HG03095 (cell line): ENCODE data around the gene SNCB.

Source experiments
- ATAC-seq: cut with Tn5 transposase; IDR thresholded peaks from one replicate; pipeline ENCODE4 v1.9.1; 2021; ENCODE audit warnings: moderate library complexity; ENCODE audit not compliant: unreplicated experiment

SNCB gene

DNA sequence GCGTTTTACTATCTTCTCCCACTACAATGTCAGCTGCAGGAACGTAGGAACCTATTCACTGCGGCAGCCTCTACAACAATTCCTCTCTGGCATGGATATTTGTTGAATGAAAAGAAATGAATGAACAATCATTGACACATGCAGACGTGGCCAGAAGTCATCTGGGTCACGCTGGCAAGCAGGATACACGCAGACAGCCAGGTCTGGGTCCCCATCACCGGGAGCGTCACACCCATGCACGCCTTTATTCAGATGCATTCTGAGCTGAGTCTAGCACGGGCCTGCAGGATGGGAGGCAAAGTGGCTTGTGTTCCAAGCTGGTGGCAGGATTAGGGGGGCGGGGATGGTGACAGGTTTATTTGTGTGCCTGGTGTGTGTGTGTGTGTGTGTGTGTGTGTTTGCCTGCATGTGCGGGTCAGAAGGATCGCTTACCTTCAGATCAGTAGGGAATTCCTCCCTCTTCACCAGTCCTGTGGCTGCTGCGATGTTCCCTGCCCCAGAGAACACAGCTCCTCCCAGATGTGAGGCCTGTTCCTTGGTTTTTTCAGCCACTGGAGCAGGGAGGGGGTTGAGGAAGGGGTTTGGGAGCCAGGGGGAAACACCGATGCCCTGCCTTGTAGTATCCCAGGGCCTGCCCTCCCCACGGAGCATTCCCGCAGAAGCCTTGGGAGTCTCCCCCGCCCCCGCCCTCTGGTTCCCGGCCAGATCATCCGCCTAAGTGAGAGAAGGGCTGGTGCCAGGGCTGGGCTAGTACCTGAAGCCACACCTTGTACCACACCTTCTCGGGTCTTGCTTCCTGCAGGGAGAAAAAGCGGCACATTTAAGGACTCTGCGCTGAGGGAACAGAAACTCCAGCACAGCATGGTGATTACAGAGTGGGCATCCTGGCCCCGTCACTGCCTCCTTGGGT lies 4.1 kb downstream of the SNCB start:
- ATAC-seq, result no peak

DNA sequence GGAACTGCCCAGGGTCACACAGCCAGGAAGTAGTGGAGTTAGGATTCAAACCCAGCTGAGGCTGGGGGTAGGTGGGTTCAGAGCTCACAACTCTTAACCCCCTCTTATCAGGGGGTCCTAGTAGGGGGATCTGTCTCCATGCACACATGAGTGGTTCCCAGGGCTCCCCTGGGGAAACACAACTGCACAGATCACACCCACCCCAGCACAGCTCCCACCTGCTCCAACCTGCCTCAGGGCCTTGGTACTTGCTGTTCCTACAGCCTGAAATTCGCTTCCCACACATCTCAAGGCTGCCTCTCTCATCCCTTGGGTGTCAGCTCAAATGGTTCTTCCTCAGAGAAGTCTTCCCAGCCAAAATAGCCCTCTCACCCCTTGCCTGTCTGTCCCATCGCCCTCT lies 4.8 kb downstream of the SNCB start:
- ATAC-seq, result no peak

DNA sequence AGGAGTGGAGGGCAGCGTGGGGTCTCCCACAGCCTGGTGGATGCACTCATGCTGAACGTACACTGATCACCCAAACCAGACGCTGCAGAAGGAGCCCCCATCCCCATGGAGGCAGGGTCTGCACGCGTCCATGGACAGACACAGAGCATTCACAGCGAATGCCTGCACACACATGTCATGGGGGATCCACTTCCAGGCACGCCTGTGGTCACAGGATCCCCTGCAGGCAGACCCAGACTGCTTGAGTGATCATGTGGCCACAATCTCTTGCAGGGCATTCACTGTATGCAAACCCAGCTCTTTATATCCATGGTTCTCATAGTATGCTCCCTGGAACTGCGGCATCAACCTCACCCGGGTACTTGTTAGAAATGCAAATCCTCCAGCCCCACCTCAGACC lies 5.4 kb downstream of the SNCB start:
- ATAC-seq, result no peak

DNA sequence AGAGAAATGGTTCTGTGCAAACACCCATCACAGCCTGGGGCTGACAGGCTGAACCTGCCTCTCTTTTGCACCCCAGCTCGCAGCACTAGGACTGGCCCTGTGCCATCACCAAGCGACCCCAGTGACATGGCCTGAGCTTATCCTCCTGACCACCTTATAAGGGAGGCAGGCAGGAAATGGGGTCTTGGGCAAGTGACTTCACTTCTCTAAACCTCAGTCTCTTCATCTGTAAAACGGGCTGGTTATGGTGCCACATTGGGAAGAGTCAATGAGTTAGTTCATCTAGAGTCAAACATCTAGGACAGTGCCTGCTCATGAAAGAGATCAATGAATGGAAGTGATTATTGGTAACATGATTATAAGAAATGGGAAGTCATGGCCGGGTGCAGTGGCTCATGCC lies 6.2 kb downstream of the SNCB start:
- ATAC-seq, result no peak

DNA sequence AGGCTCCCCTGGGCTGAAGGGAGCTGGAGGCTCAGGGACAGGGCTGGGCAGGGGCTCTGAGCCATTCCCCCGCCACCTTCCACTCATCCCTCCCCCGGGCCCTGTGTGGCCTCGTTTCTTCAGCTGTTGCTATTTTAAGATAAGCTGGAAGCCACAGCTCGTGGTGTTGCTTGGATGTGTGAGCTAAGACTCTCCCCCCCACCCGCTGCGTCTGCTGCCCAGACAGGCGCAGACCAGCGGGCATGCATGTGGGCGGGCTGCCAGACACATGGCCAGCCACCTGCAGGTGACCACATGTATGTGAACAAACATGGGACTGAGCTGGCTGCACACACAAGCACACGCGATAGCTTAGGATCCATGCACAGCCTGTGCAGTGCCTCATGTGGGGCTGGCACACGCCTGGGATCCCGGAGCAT lies 8.7 kb downstream of the SNCB start:
- ATAC-seq, result no peak

DNA sequence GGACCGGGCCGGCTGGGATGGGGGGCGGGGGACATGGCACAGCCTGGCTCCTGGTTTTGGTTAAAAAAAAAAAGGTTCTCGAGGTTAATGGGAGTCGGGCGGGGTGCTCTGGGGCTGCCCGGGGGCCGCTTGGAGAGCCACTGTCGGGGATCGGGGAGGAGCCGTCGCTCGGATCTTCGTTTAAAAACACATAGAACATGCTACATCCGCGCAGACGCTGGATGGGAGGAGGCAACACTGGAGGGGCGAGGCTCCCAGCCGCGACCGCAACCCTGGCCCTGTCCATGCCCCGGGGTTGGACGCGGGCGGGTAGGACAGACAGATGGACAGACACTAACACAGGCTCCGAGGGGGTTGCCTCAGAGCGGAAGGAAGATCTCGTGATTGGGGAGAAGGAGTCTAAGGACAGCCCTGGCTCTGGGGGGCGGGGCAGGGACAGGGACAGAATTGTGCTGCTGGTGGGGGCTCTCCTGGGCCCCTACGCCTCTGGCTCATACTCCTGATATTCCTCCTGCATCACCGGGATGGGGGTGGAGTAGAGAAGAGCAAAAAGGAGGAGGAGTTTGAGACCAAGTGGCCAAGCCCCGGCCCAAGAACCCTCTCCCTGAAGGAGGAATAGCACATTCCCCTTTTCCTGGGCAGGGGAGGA lies 9.9 kb downstream of the SNCB start:
- ATAC-seq, result no peak

DNA sequence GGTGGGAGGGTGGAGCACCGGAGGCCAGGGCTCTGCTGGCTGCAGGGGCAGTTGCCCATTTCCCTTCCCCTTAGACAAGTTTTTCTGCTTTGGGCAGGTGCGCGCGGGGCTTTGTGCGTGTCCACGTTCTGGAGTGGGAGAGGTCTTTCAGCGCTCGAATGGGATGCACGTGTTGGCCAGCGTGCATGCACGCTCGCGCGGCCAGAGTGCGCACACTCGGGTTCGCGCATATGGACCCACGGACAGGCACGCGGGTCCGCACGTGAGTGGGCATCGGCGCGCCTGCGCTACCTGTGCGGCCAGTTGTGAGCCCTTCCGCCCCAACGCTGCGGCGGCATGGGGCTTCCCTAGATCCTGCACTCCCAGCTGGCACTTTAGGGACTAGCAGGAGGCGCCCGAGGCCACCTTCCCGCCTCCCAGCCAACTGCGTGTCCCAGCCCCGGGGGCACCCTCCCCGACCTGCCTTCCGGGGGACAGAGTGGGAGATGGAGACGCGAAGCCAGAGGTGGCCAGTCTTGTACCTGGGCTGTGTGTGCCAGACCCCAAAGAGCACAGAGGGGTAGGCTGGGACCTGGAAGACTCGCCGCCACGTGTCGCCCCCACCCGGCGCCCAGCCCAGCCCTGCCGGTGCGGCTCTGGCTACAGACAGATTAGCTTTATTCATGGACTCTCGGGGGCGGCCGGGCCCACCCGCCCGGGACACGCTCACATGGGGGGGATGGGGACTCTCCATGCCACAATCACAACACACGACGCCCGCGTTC lies 10.6 kb downstream of the SNCB start:
- no peak for ATAC-seq

DNA sequence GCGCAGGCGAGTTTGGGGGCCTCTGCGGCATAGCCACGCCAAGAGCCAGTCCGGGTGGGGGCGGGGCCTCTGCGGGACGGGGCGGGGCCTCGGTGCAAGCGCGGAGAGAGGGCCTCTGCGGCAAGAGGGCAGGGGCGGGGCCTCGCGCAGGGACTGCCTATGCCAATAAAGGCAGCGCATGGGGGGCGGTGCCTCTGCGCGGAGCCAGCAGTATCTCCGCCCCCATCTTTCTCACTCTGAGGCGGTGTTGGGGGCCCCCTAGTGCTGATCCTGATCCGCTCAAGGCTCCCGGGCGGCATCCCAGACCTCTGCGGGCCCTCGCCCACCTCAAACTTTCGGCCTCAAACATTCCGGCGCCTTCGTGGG lies 11.1 kb downstream of the SNCB start:
- ATAC-seq, result no peak

DNA sequence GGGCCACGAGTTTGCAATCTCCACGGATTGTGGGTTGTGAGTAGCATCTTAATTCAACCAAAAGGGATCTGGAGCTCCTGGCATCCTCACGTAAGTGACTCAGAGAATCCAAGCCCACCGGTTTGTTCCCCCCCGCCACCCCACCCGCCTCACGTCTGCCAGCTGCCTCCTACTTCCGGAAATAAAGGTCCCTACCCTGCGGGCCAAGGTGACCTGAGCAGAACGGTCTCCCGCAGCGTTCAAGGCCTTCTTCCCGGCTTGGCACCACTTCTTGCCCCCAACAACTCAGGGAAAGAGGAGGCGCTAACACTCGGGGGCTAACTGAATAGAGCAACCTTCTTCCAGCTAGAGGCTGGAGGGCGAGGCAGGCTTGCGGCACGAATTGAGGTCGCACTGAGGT lies 11.6 kb downstream of the SNCB start:
- no peak for ATAC-seq

DNA sequence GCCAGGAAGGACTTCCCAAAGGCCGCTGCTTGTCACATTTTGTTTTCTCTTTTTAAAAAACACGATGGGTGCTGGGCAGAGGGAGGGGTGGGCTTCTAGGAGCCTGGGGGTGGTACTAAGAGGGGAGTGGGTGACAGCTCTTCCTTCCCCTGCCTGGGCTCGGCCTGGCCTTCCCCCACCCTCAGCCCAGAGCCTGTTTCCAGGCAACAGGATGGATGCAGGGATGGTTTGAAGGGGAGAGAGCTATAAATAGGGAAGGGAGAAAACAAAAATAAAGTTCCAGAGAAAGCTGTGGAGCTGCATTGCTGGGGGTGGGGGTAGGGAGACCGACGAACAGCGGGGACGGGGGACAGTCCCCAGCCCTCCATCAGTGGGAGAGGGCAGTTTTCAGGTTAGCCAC lies 13.8 kb downstream of the SNCB start:
- ATAC-seq, result no peak

DNA sequence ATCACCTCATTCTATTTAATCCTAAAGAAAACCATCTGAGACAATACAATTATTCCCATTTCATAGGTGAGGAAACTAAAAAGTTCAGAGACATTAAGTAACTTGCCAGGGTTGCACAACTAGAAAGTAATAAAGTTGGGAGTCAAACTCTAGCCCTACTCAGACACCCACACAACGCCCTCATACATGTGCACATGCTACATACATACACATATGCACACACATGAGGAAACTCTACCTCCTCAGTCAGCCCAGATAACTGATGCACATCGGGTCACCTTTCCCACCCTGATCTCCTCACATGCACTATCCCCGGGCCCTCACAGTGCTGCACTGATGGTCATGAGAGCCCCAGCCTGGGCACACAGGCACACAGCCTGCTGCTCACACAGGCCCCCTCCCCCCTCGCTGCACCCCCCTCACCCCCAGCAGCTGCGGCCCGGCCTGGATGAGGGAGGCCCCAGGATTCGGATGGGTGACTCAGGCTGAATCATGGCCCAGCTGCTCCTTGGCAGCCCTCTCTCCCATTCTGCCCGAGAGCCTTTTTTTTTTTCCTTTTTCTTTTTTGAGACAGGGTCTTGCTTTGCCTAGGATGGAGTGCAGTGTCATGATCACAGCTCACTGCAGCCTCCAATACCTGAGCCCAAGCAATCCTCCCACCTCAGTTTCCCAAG lies 15.4 kb downstream of the SNCB start:
- no peak for ATAC-seq

DNA sequence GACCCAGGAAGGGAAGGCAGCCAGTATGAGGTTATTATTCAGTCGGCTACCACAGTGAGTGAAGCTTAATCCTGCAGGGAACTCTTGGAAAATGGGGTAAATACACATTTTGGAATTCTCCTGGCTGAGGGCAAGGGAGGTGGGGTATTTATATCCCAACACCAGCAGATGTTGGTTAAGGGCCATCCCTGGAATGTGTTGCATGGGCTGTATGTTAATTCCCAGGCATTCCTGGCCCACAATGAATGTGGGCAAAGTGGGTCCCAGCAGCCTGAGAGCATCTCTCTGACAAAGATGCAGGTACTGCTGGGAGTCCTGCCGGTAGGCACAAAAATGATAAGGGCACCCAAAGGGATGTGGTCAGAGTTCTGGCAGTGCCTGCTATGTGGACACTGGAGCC lies 17.5 kb downstream of the SNCB start:
- ATAC-seq, result no peak

DNA sequence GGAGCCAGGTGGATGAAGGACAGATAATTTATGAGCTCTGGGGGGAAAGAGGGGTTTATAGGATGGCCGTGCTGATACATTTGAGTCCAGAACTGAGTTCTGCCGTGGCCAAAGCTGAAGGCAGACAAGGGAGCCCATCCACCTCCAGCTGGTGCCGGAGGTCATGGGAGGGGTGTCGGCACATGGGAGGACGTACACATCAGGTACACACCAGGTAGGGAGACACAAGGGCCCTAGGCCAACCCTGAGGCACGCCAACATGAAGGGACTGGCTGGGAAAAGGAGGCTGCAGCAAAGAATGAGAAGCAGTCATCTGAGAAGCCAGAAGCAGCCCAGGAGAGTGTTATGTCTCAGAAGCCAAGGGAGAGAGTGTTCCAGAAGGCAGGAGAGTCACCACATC lies 18.3 kb downstream of the SNCB start:
- ATAC-seq, result no peak

DNA sequence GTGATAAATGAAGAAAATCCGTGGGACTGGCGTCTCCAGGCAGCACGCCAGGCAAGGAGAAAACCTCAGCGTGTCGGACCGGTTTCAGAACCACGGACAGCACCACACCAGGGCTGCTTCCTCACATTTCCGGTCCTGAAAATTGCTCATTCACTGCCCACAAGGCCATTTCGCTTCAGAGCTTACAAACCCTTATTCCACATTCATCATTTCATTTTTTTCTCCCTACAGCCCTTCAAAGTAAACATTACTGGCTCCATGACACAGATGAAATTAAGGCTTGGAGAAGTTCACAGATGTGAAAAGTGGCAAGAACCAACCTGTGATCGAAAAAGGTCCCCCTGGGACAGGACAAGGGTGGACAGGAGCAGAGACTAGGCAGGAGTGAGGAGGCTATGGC lies 18.9 kb downstream of the SNCB start:
- no peak for ATAC-seq

DNA sequence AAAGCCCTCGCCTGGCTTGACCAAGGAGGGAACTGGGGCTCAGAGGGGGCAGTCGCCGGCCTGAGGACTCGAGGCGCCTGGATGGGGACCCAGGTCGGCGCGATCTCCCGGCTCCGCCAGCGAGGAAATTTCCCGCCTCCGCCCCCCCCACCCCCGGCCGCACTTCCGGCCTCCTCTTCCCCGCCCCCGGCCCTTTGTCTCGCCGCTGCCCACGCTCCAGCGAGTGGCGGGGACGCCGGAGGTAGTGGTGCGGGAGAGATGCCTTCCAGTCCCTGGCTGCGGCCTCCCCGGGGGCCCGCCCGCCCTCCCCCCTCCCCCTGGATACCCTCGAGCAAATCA lies 19.9 kb downstream of the SNCB start:
- ATAC-seq, result no peak

DNA sequence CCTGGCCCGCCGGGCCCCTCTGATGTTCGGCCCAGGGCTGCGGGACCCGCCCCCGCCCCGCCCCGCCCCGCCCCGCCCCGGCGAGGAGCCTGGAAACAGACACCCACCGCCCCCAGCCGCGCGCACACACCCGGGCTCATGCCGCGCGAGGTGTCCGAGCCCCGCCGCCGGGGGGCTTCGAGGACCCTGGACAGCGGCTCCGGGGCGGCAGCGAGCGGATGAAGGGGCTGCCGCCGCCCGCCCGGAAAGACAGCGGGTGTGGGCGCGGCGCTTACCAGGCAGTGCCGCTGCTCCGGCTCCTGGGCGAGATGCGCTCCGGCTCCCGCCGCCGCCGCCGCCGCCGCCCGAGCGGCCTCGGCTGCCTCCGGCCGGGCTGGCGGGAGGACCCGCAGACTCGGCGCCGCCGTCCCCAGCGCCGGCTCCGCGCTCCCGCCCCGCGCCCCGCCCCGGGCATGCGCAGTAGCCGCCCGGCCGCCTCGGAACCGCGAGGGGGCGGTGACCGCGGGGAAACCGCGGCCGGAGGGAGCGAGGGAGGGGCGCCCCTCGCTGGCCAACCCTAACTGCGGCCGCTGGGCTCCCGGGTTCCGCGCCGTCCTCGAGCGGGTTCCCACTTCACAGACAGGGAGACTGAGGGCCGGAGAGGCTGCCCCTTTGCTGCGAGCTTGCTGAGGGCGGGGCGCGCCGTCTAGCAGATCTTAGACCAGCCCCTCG lies 20.5 kb downstream of the SNCB start, which contains the start of gene GPRIN1:
Gene GPRIN1 (minus strand): TSS at position 433 of the 711 bp plus-strand sequence. CDS start 10,322 bp downstream, outside the sequence.
- ATAC-seq, result peak; percentile 69

DNA sequence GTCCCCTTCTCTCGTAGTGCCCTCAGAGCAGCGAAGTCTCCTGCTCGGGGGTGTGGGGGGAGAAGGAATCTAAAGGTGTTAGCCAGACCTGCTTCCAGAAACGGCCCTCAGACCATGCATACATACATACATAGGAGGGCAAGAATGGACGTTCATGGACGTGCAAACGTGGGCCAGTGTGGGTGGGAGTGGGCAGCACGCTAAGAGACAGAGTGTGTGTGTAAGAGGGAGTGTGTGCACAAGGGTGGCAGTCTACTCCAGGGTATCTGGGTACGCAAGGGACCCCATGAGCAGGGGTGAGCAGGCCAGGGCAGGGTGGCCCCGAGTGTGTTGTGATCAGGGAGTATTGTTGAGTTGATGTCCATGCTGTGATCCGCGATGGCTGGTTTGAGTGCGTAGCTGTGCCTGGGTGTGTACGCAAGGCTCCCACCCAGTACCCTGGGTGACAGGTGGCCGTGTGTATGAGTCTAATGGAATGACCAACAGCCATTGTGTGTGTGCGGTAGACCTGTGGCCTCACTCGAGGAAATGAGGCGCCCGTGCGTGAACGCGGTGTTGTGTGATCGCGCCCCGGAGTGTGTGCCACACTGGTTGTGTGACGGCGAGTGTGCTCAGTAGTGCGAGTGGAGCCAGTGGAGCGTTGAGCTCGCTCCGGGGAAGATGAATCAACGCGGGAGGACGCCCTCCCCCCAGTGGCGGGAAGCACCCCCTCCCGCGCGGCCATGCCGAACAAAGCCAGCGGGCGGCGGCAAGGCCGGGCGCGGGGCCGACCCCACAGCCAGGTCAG lies 21.2 kb downstream of the SNCB start:
- ATAC-seq, result no peak

DNA sequence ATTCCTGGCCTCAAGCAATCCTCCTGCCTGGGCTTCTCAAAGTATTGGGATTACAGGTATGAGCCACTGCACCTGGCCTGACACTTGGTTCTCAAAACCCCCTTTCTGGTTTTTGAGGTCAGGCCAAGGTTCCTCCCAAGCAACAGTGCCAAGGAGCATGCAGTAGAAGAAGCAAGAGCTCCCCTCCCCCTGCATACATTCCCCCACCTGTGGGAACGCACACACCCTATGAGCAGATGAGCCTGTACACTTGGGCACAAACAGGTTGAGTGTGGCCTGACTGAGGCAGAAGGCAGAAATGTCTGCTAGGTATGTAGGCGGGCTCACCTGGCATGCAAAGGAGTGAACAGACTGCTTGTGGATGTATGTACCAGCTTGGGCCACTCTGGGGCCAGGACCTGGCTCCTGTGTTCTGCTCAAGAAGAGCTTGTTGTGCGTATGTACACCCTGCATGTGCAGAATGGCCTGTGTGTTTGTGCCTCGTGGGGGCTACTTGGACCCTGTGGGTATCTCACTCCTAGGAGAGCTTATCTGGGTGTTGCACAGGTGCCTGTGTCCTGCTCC lies 22.1 kb downstream of the SNCB start:
- ATAC-seq, result no peak

DNA sequence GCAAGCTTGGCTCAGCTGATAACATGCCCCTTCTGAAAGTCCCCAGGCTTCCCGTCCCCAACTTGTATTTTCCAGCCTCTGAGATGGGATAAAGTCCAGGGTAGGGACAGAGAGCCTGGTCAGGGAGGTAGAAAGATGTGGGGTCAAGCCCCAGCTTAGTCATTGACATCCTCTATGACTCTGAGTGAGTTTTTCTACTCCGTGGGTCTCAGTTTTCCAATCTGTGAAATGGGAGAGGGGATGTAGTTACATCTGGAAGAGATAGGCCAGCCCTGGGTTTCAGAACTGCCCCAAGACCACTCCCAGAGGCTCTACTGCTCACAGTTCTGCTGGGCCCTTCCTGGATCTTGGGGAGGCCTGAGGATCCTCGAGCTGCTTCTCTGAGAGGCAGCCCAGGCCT lies 23.5 kb downstream of the SNCB start:
- no peak for ATAC-seq

DNA sequence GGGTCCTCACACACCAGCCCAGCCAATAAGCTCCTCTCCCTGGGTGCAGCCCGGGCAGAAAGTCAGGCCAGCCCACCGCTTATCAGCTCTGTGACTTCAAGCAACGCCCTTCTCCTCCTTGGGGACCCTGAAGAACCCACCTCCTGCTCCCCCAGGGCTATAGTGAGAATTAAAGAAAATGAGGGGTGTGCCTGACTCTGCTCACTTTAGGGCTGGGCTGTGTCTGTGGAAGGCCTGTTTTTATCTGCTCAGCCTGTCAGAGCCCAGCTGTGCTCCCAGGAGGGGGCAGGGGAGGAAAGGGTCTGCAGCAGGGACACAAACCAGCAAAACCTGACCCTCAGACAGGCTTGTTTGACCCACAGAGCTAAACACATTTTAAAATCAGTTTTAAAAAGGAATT lies 24.3 kb downstream of the SNCB start:
- no peak for ATAC-seq
